GM12801 (cell line): Measurements from ENCODE around the gene EN2.

Source experiments
- TF ChIP-seq, protein P1 (sequence below): IDR thresholded peaks from one replicate; pipeline ENCODE4 v1.5.1; 2011; ENCODE audit warnings: control low read depth; ENCODE audit not compliant: insufficient read length; ENCODE audit errors: extremely low read depth

The EN2 gene

DNA sequence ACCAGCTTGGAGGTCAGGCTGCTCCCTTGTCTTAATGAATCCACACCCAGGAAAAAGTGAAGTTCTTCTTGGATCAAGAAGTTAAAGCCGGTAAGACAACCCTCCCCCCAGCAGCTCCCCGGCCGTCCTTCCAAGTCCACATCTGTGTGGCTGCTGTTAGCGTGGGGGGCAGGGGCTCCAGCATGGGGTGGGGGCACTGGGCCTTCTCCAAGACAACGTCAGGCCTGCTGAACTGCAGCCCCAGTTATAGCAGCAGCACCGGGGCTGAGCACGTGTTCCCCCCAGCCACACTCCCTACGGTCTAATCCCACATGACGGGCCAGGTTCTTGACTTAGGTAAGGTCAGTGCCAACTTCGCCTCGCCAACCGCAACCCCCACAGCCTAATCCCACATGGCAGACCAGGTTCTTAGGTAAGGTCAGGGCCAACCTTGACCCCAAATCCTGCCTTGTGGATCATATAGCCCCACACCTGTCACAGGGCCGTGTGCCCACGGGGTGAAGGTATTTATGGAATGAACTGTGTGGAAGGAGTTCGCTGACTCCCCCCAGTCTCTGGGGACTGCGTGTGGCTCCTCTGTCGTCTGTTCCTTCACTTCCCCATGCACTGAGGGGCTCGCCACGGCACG, 30.4 kb upstream of the EN2 start:
- TF ChIP-seq, protein P1, sequence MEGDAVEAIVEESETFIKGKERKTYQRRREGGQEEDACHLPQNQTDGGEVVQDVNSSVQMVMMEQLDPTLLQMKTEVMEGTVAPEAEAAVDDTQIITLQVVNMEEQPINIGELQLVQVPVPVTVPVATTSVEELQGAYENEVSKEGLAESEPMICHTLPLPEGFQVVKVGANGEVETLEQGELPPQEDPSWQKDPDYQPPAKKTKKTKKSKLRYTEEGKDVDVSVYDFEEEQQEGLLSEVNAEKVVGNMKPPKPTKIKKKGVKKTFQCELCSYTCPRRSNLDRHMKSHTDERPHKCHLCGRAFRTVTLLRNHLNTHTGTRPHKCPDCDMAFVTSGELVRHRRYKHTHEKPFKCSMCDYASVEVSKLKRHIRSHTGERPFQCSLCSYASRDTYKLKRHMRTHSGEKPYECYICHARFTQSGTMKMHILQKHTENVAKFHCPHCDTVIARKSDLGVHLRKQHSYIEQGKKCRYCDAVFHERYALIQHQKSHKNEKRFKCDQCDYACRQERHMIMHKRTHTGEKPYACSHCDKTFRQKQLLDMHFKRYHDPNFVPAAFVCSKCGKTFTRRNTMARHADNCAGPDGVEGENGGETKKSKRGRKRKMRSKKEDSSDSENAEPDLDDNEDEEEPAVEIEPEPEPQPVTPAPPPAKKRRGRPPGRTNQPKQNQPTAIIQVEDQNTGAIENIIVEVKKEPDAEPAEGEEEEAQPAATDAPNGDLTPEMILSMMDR, result no peak

DNA sequence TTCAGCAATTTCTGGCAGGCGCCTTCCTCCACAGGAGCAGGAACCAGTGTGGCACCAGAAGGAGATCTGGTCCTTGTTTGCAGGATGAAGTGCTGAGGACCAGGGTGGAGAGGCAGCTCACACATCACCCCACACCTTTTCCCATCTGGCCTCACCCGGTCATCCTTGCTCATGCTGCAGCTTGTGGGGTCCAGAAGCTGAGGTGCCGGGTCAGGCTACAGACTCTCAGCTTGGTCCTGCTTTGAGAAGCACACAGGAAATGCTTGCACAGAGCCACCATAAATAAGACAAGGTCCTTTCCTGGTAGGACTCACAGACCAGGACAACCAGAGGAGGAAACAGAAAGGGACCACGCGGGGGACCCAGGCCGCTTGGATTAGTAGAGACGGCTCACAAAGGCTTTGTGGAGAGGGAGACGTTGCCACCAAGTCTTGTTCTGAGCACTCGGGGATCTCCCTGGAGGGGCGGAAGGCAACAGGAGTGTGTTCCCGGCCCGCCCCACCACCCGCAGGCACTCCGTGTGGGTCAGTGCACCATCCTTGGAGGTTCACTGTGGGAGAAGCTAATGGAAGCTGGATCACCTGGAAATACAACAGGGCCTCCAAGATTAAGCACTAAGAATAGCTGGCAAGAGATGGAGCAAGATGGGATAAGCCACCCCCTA, 29.6 kb upstream of the EN2 start:
- TF ChIP-seq, protein P1, result no peak

DNA sequence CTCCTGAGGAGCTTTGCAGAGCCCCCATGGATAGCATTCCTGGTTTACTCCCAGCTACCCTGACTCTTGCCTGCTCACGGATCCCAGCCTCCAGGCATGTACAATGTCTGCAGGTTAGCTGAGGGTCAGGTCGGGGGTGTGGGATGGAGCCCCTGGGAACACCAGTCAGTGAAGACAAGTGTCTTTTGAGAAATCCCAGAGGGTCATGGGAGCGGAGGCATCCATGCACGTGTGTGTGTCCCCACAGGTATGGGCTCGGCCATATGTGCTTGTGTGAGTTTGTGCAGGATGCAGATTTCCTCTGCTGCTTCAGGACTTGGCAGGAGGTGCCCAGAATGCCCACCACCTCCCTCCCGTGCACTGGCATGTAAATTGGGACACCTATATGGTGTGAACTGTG, 28.3 kb upstream of the EN2 start:
- TF ChIP-seq, protein P1, result no peak

DNA sequence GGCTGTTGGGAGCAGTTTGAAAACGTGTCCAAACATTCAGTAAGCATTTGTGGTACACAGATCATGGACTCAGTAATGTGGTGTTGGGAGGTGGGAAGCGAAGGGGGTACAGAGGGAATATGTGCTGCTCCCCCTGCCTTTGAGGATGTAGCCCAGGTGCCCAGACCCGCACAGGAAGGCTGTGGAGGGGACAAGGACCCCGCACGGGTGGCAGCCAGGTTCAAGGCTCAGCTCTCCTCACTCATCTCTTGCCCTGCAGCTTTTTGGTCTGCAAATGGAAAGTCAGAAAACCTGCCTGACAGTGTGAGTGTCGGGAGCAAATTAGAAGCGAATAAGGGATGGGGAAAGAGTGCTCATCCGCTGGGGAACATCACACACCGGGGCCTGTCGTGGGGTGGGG, 27.3 kb upstream of the EN2 start:
- TF ChIP-seq, protein P1, result no peak

DNA sequence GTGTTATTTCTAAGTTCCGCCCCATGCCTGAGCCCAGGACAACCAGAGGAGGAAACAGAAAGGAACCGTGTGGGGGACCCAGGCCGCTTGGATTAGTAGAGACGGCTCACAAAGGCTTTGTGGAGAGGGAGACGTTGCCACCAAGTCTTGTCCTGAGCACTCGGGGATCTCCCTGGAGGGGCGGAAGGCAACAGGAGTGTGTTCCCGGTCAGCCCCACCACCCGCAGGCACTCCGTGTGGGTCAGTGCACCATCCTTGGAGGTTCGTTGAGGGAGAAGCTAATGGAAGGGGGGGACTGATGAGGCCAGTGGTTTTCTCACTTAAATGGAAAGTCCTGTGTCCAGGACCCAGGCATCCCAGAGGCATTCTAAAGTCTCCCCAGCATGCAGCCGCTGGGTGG, 26.7 kb upstream of the EN2 start:
- TF ChIP-seq, protein P1, result no peak

DNA sequence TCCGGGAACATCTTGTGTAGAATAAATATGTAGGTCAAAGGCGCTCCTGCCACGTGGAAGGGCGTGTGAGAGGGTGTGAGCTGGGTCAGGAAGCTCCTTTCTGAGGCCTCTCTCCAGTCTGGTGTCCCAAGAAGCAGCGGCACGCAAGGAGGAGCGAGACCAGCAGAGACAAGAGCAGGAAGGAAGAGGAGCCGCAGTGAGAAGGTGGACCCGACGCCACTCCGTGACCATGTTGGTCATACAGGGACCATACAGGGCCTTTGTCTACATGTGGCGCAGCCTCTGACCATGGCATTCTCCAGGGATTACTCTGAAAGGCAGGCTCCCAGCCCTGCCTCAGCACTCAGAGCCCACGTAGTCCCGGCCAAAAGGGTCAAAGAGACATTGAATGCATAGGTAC, 26.2 kb upstream of the EN2 start:
- TF ChIP-seq, protein P1, result no peak

DNA sequence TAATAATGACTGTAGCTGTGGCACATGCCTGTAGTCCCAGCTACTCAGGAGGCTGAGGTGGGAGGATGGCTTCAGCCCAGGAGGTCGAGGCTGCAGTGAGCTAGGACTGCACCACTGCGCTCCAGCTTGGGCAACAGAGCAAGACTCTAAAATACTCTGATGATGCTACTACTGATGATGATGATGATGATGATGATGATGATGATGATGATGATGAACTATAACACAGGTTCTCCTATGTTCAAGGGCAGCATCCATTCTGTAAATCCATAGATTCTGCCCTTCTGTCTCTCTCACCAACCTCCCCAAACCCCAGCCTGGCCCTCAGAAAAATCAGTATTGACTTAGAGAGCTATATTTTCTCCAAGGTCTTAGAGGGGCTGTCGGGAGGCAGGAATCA, 22.8 kb upstream of the EN2 start:
- TF ChIP-seq, protein P1, result no peak

DNA sequence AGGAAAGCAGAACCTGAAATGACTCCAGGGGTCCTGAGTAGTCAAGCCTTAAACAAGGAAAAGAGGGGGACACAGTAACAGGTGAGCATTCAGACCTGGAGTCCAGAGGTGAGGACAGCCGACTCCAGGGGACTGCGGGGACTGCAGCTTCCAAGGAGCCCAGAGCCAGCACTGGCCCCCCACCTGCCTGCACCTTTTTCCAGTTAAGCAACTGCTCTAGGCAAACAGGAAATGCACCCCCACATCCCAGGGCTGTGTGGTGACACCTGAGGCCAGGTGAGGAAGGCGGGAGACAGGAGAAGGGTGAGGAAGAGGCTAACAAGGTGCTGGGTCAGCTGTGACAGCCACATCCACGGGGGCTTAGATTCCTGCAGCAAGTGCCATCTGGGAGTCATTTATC, 20.1 kb upstream of the EN2 start:
- TF ChIP-seq, protein P1, result no peak
